ENCODE results near the gene PNMA3. TPM values are rescaled to one million over a fixed set of nuclear protein-coding genes. Genes with fewer than 3 reads are reported as not detected.
A peak's percentile ranks its signal among the peaks of the same experiment; 100 is the strongest.

PNMA3 gene
- total and polyA plus RNA-seq, 2 donors (not counting 3 experiments of a cell fraction or from before 2014, with no cell fraction given): not detected

- Histone ChIP-seq H3K27me3 (ENCODE audit: control insufficient read depth in 2 of 2, insufficient read depth in 2 of 2, low read length in 2 of 2) (no peaks in the 10 kb centered on the region), H3K36me3 (ENCODE audit: control insufficient read depth in 2 of 2, extremely low read depth in 1 of 2, insufficient read depth in 2 of 2, low read length in 2 of 2) (no peaks in the 10 kb centered on the region), H3K4me3 (replicated peaks in 1 of 3; ENCODE audit: insufficient read depth in 1 of 3, low read depth in 1 of 3, low read length in 3 of 3) (peak overlapping the region in 2 of 3 experiments; percentile 20 to 27), H3K9ac (replicated peaks; ENCODE audit: extremely low read depth, insufficient read depth, low read length) (peak overlapping the region; percentile 28), H3K4me2 (ENCODE audit: insufficient read depth, low read length) (peak overlapping the region; percentile 18), H4K20me1 (replicated peaks; ENCODE audit: control insufficient read depth, extremely low read depth, insufficient read depth, low read length) (no peaks in the 10 kb centered on the region), H3K9me3 (replicated peaks; ENCODE audit: control insufficient read depth, insufficient read depth, low read length) (no peaks in the 10 kb centered on the region), H3K9me1 (replicated peaks; ENCODE audit: control insufficient read depth, extremely low read depth, insufficient read depth, low read length) (no peaks in the 10 kb centered on the region), H3K4me1 (ENCODE audit: control insufficient read depth, extremely low read depth, insufficient read depth, low read length) (no peaks in the 10 kb centered on the region), H3K27ac (ENCODE audit: insufficient read depth, low read depth, low read length) (no peak overlapping the region), H3K79me2 (ENCODE audit: control insufficient read depth, insufficient read depth, low read length) (no peaks in the 10 kb centered on the region), H2AFZ (ENCODE audit: low read depth, low read length) (peak overlapping the region; percentile 63)
- intact Hi-C loops (cut with micrococcal nuclease) (loop anchor here (1.0 to 10.0 kb wide), 6 partner anchors 73 to 636 kb away; no protein-coding TSS in a partner anchor), dilution Hi-C loops (cut with MboI; ENCODE audit: extremely low pct_ligation_motif_present, low sequenced_read_pairs) (no loop called here)
- TF ChIP-seq GATA2 (IDR thresholded peaks at IDR 0.05; ENCODE audit: insufficient read depth, insufficient read length, low read depth, low read length) (no peak), MAX (IDR thresholded peaks at IDR 0.05; ENCODE audit: insufficient read depth, insufficient read length) (no peak), CTCF (IDR thresholded peaks at IDR 0.05; ENCODE audit: extremely low read depth in 1 of 2, insufficient read depth in 1 of 2, low read depth in 1 of 2, low read length in 2 of 2) (peak; percentile 69 to 83)
- DNase-seq (ENCODE audit: low read depth, low spot score): peak; percentile 56
- no TSS peak for BruUV-seq (replicated peaks)
- ChIA-PET POLR2A (no interaction called here), CTCF (interaction anchor here (0.6 to 2.9 kb wide), 13 partner anchors 12 to 636 kb away, joined by 3 to 19 read pairs (median 5); partner anchors contain the start of gene HAUS7)
- FAIRE-seq: peak; percentile 87
These were observed 23.7 kb upstream of the PNMA3 start for GRCh38 chrX:153032397-153033118.

GRCh38 chrX:153049093-153049492 is 7.2 kb upstream of the PNMA3 start:
- Histone ChIP-seq H2AFZ (ENCODE audit: low read depth, low read length) (no peak overlapping the region), H3K9me1 (replicated peaks; ENCODE audit: control insufficient read depth, extremely low read depth, insufficient read depth, low read length) (no peaks in the 10 kb centered on the region), H3K4me2 (ENCODE audit: insufficient read depth, low read length) (no peak overlapping the region), H3K36me3 (ENCODE audit: control insufficient read depth in 2 of 2, extremely low read depth in 1 of 2, insufficient read depth in 2 of 2, low read length in 2 of 2) (no peaks in the 10 kb centered on the region), H3K27me3 (ENCODE audit: control insufficient read depth in 2 of 2, insufficient read depth in 2 of 2, low read length in 2 of 2) (no peaks in the 10 kb centered on the region), H3K9me3 (replicated peaks; ENCODE audit: control insufficient read depth, insufficient read depth, low read length) (no peaks in the 10 kb centered on the region), H3K4me3 (replicated peaks in 1 of 3; ENCODE audit: insufficient read depth in 1 of 3, low read depth in 1 of 3, low read length in 3 of 3) (no peak overlapping the region), H3K9ac (replicated peaks; ENCODE audit: extremely low read depth, insufficient read depth, low read length) (no peak overlapping the region), H3K4me1 (ENCODE audit: control insufficient read depth, extremely low read depth, insufficient read depth, low read length) (no peaks in the 10 kb centered on the region), H3K27ac (ENCODE audit: insufficient read depth, low read depth, low read length) (no peak overlapping the region), H3K79me2 (ENCODE audit: control insufficient read depth, insufficient read depth, low read length) (no peaks in the 10 kb centered on the region), H4K20me1 (replicated peaks; ENCODE audit: control insufficient read depth, extremely low read depth, insufficient read depth, low read length) (no peaks in the 10 kb centered on the region)
- FAIRE-seq (no peak), DNase-seq (ENCODE audit: low read depth, low spot score) (no peak)
- BruUV-seq (replicated peaks): no TSS peak
- TF ChIP-seq POLR2A (IDR thresholded peaks at IDR 0.05; ENCODE audit: low read depth, low read length) (no peak), GATA2 (IDR thresholded peaks at IDR 0.05; ENCODE audit: insufficient read depth, insufficient read length, low read depth, low read length) (no peak), JUN (IDR thresholded peaks at IDR 0.05; ENCODE audit: borderline replicate concordance, insufficient read depth, insufficient read length, low read depth) (no peak), CTCF (IDR thresholded peaks at IDR 0.05; ENCODE audit: extremely low read depth in 1 of 2, insufficient read depth in 1 of 2, low read depth in 1 of 2, low read length in 2 of 2) (no peak), FOS (IDR thresholded peaks at IDR 0.05; ENCODE audit: borderline replicate concordance, insufficient read depth, low read length) (no peak), EZH2 (IDR thresholded peaks at IDR 0.05; ENCODE audit: borderline replicate concordance, low read depth, low read length, severe bottlenecking) (no peak), POLR2AphosphoS5 (IDR thresholded peaks at IDR 0.05; ENCODE audit: insufficient read depth, low read depth, low read length) (no peak)
- intact Hi-C loops (cut with micrococcal nuclease): no loop called here
- ChIA-PET CTCF (no interaction called here), POLR2A (no interaction called here)
- dilution Hi-C loops (cut with MboI; ENCODE audit: extremely low pct_ligation_motif_present, low sequenced_read_pairs): no loop called here

Measured in endothelial cell of umbilical vein (primary cell).